SK-MEL-5 (cell line): ENCODE measurements around the gene DNAJA3. TPM values are rescaled to one million over a fixed set of nuclear protein-coding genes. Genes with fewer than 3 reads are reported as not detected.

ENCODE experiments used
- DNase-seq: peaks from one replicate; pipeline ENCODE4 v3.0.0-alpha.2; 2016; ENCODE audit warnings: low read depth, low spot score
- in situ Hi-C: cut with HindIII; loops from 2 replicates; pipeline ENCODE4 v1.10.0; 2016; ENCODE audit warnings: low sequenced_read_pairs, high pct_unique_total_duplicates, low pct_unique_long_range_greater_than_20kb
- total RNA-seq: library from RNA; depleted of rRNA; stranded (reverse); fragments of >200 nt; shearing (Covaris generic); gene quantifications from 2 replicates; pipeline ENCODE4 v1.2.3, GENCODE V29; 2014

DNAJA3 gene
- total RNA-seq, 1 experiment from 2014 or later: 93.2 TPM

DNA sequence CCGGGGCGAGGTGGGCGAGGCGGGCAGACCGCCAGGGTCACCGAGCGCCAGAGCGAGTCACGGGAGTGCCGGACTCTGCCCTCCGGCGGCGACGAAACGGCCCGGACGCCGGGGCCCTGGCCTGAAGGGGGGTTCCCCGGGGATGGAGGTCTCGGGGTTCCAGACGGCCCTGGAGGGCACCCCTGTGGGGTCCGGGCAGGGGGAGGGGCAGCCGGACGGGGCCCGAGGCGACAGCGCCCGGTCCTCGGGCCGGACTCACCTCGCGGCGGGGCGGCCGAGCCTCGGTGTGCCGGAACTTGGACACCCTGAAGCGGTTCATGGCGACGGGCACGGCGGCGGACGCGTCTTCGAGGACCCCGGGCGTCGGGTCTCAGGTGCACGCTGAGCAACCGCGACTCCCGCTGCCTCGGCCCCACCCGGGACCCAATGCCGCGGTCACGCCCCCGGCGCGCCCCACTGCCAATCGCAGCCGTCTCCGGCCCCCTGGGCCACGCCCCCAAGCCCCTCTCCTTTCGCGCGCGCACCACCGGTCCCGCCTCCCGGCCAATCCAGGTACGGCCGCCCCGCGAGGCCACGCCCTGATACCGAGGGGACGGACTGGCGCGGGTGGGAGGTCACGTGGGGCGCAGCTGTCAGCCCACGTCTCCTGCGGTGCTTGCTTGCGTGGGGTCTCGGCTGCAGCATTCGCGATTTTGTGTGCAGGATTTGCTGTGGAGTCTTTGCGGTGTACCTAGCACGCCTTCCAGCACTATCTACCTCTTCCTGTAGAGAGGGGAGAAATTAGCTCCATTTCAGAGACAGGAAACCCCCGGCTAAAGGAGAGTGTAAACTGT lies 9.3 kb upstream of the DNAJA3 start, which contains the start of gene CORO7:
Gene CORO7, minus strand, starts transcription at position 397 of the 833 bp plus-strand sequence. Its CDS starts 78 bp downstream, at position 319.
- in situ Hi-C loops: no loop called here
- peak; percentile 89 for DNase-seq

DNA sequence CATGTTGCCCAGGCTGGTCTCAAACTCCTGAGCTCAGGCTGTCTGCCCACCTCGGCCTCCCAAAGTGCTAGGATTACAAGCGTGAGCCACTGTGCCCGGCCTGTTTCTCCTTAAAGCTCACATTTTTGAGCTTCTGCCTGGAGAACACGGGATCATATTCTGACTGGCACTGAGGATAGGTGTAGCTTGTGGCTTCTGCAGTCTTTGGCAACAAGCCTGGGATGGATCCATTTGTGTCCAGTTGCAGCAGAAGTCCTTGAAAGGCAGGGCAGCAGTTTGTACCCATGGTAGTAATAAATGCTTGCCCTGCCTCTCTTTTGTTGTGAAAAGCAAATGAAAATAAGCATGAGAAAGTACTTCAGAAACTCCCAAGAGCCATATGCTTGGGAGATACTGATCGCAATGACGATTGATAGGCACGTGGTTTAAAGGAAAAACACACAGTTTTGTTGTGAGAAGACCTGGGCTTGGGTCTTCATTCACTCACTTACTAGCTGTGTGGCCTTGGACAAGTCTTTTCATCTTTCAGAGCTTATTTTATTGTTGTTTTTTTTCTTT lies 6.2 kb upstream of the DNAJA3 start:
- in situ Hi-C loops: no loop called here

DNA sequence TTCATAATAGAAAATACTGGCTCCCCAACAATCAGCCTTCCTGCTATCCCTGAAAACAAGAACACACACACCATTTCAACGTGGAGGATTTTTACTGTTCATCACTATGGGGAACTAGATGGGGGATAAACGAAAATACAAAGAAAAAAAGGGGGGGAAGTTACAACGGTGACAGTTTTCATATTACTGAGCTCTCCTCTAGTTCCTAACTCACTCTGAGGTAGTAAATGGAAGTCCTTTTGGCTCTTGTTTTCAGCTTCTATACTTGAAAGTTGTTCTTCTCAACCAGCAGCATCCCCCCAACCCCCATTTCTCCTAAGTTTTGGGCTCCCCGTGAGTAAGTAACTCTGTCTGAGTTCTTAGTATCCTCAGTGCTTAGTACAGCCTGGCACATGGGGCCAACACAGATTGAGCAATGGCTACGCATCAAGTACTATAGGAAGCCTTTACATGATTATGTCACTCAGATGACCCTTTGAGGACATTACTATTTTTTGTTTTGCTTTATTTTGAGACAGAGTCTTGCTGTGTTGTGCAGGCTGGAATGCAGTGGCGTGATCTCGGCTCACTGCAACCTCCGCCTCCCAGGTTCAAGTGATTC lies 5.1 kb upstream of the DNAJA3 start:
- in situ Hi-C loops: no loop called here
- DNase-seq: no peak

More for the DNA sequence above, 6.2 kb upstream of the DNAJA3 start:
- DNase-seq: no peak

DNA sequence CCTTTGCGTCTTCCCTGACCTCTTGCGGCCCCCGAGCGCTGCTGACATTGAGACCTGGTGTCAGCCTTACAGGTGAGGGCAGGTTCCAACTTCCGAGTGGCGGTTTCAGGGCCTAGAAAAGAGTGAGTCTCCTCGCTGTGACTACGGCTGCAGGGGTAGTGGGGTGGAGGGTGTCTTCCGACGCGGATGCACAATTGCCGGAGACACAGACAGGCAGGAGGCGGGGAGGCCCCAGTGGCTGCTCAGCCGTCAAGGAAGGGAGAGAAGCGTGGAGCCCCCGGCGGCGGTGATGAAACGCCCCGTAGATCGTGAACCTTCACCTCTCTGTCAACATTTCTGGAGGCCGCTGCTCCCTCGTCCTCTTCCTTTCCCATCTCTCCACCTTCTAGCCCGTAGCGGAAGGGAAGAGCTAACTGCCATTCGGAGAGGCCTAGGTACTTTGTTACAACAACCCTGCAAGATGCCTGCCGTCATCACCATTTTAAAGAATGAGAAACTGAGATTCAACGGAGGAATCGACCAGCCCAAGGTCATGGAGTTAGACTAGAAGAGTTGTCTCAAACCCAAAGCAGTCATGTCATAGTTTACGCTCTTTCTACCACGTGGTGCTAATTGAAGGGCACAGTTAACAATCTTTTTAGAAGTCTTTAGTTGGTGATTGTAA lies 485 bp downstream of the DNAJA3 start:
- in situ Hi-C loops: no loop called here
- DNase-seq: no peak

DNA sequence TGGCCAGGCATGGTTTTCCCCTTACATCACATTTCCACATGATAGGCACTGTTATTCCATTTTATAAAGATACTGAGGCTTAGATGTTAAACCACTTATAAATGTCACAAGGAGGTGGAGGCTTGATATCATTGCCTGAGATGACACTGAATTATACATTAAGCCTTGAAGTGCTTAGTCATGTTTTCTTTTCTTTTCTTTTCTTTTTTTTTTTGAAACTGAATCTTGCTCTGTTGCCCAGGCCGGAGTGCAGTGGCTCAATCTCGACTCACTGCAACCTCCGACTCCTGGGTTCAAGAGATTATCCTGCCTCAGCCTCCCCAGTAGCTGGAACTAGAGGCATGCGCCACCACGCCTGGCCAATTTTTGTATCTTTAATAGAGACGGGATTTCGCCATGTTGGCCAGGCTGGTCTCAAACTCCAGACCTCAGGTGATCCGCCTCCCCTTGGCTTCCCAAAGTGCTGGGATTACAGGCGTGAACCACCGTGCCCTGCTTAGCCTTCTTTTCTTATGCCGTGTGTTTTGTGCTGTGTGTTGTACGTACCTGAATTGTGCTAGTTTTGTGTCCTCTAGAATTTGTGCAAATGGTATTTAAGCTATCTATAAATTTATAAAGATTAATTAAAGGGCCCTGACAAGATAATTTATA lies 1.2 kb downstream of the DNAJA3 start:
- in situ Hi-C loops: no loop called here
- no peak for DNase-seq

DNA sequence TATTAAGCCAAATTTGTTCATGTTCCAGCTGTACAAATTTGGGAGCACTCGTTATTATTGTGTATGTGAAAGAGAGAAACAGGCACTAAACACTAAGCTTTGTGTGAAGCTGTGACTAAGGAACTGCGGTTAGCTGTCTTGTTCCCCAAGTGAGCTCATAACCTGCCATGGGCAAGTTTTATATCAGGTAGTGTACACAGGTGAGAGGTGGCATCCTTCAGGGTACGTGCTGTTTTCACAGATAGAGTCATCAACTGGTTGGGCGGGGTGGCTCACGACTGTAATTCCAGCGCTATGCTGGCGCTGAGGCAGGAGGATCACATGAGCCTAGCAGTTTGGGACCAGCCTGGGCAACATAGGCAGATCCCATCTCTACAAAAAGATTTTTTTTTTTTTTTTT lies 2.8 kb downstream of the DNAJA3 start:
- in situ Hi-C loops: no loop called here
- no peak for DNase-seq

DNA sequence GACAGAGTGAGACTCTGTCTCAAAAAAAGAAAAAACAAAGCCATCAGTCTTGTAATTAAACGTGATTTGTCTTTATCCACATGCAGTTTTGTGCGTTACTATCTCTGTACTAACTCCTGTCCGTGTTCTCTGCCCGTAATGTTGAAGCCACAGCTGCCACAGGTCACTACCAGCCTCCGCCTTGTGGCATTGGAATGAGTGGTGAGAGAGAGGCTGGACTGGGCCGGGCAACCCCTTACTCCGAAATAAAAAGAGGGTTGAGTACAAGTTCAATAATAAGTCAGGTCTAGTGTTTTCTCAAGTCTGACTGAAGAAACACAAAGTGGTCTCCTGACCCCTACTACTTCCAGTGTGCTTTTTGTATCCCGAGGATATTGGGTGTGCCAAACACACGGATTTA lies 5.4 kb downstream of the DNAJA3 start:
- DNase-seq: no peak
- in situ Hi-C loops: no loop called here

DNA sequence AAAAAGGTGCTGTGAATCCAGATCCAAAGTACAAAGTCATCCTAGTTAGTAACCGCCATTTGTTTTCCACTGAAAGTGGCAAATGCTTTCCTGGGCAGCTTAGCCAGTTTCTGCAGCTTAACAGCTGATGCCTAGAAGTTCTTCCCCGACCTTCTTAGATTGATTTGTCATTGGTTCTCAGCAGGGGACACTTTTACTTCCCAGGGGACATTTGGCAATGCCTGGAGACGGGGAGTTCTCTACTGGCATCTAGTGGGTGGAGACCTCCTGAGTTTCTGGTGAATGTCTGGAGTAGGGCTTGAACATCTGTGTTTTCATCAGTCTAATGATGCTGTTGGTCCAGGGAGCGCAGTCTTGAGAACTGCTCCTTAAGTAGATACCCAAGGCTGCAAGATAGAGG lies 7.6 kb downstream of the DNAJA3 start:
- in situ Hi-C loops: no loop called here
- DNase-seq: no peak

DNA sequence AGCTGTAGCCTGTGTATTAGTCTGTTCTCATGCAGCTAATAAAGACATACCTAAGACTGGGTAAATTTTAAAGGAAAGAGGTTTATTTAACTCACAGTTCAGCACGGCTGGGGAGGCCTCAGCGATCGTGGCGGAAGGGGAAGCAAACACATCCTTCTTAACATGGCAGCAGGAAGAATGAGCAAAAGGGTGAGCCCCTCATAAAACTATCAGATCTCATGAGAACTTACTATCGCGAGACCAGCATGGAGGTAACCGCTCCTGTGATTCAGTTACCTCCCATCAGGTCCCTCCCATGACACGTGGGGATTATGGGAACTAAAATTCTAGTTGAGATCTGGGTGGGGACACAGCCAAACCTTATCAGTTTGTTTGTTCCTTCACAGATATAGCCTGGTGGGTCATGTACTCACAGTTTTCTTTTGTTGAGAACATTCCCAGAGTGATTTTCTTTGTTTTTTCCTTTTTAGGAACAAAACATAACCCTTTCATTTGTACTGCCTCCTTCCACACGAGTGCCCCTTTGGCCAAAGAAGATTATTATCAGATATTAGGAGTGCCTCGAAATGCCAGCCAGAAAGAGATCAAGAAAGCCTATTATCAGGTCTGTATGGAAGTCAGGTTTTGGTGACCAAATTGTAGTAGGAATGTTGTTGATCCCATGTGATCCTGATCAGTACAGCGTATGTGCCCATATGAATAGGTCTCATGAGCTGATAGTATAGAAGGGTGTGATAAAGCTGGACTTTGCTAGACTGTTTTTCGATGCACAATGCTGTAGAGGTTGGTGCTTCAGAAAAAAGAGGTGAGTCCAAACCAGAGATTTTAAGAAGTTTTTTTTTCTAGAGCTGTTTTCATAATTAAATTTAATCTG lies 8.5 kb downstream of the DNAJA3 start:
- DNase-seq: no peak
- in situ Hi-C loops: no loop called here

DNA sequence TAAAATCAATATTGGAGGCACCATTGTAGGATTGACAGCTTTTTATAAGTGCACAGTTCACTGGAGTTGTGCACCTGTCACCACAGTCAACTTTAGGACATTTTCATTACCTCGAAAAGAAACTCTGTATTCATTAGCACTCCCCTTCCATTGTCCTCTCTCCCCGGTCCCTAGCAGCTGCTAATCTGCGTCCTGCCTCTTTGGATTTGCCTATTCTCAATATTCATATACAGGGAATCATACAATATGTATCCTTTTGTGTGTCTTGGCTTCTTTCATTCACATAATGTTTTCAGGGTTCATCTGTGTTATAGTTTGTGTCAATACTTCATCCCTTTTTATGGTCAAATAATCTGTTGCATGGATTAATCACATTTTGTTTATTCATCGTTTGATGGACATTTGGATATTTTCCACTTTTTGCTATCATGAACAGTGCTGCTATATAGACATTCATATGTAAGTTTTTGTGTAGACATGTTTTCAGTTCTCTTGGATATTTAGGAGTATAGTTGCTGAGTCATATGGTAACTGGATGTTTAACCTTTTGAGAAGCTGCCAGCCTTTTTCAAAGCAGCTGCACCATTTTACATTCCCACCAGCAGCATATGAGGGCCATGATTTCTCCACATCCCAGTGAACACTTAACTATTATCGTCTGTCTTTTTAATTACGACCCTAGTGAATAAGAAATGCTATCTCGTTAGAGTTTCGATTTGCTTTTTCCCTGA lies 9.8 kb downstream of the DNAJA3 start:
- in situ Hi-C loops: no loop called here
- no peak for DNase-seq

DNA sequence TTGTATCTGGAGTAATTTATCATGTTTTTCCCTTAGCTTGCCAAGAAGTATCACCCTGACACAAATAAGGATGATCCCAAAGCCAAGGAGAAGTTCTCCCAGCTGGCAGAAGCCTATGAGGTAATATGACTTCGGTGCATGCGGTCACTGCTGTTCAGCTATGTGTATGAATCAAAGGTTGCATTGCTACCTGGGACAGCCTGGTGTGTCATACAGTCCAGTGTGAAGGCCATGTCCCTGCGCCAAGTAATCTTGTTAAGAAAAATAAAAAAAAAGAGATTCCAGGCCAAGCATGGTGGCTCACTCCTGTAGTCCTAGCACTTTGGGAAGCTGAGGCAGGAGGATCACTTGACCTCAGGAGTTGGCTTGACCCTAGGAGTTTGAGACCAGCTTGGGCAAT lies 11.7 kb downstream of the DNAJA3 start:
- in situ Hi-C loops: no loop called here
- DNase-seq: no peak

DNA sequence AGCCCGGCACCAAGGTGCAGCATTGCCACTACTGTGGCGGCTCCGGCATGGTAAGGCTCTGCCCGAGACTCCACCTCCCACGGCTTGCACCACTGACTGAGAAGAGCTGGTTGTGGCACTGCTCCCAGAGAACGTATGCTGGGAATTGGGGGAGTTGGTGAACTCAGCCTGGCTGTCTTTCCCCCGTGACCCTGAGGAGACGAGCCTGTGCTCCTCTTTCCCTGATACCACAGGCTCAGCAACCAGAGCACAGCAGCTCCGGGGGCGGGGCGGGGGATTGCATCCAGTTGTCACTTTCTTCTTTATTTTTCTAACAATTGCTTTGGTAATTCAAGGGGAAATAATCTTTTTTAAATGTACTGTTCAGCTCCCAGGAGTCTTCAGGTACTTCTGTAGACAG lies 16.7 kb downstream of the DNAJA3 start:
- no peak for DNase-seq
- in situ Hi-C loops: no loop called here

DNA sequence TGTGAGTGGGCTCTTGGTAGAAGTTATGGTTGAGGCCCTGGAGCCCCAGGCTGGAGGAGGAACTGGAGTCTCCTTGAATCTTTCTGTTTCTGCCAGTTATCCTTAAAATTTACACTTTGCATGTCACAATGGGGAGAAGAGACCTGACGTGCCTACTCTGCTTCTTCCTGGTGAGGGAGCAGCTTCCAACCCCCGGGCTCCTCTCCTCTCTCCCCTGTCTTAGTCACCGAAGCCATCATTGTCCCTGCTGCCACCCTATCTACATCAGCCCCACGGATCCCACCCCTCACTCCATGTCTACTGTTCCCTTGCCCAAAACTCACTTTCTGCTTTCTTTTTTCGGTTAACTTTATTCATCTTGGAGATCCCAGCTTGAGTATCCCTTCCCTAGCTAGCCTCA lies 17.6 kb downstream of the DNAJA3 start:
- no peak for DNase-seq
- in situ Hi-C loops: no loop called here

DNA sequence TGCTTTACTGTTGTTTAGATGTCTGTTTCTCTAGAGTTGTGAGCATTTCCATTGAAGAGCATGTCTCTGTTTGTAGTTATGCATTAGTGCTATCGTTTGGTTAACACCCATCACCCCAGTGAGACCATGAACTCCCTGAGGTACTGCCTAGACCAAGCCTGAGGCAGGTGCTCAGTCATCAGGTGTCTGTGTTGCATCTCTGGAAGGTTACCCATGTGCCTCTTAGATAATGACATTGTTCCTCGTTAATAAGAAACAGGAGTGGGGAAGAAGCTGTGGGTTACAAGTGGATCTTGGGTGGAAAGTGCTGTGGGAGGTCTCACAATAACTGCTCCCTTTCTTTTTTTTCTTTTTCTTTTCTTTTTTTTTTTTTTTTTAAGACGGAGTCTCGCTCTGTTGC lies 18.3 kb downstream of the DNAJA3 start:
- DNase-seq: no peak
- in situ Hi-C loops: no loop called here

DNA sequence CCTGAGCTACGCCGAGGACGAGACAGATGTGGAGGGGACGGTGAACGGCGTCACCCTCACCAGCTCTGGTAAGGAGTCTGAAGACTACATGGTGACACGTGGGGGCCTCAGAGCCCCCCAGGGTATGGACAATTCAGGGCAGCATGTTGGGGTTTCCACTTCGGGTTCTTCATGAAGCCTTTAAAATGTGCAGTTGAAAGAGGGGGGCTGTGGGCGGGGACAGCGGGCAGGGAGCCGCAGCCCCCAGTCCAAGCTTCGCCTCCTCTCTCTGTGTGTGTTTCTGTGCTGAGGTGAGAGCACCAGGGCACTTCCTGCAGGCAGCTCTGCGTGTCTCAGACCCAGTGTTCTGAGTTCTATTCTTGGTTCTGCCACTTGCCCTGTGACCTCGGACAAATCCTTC lies 24.8 kb downstream of the DNAJA3 start:
- in situ Hi-C loops: no loop called here
- DNase-seq: no peak

DNA sequence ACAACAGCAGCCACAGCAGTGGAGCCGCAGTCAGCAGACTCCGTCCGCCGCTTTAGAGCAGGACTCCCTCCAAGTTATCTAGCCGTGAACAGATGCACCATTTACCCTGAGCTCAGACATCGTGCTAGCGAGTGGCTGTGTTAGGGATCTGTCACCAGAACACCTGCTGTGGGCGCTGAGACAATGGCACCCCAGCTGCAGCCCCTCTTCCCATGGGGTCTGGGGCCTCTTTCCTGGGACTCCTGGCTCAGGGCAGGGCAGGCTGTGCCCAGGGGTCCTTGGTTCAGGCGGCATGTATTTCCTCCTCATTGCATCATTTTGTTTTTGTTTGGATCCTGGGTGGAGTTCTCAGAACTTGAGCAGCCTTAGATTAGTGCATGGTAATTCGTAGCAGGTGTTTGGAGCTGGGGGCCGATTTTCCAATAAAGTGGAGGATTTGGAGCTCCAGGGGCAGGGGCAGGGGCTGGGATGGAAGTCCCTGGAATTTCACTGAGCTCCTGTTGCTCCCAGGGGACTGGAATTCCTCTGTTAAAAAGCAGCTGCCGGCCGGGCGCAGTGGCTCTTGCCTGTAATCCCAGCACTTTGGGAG lies 25.4 kb downstream of the DNAJA3 start:
- no peak for DNase-seq
- in situ Hi-C loops: no loop called here
